Measurements from ENCODE around the gene NUTM2E. TPM values are rescaled to one million over a fixed set of nuclear protein-coding genes. Genes with fewer than 3 reads are reported as not detected.
"Not testable (repeated sequence)": the region's sequence is repeated elsewhere in the genome, so short reads cannot be mapped to it uniquely, and the experiment has no call there.

NUTM2E gene
- total and polyA plus RNA-seq, 4 donors = 0.02 to 0.08 TPM; not detected in 2

DNA sequence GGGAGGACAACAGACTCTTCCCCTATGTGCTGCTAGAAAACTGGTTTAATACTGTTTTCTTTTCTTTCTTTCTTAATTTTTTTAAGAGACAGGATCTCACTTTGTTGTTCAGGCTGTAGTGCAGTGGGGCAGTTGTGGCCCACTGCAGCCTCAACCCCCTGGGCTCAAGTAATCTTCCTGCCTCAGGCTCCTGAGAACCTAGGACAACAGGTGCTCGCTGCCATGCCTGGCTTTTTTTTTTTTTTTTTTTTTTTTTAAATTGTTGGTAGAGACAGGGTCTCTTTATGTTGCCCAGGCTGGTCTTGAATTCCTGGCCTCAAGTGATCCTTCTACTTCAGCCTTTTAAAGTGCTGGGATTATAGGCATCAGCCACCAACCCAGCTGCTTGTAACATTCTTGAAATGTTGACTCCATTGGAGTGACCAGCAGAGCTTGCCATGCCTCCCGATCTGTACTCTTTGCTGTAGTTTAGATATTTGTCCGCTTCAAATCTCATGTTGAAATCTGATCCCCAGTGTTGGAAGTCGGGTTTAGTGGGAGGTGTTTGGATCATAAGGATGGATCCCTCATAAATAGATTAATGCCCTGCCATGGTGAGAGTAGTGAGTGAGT lies 34.5 kb upstream of the NUTM2E start:
- not testable (repeated sequence) for H3K4me1 ChIP-seq (ENCODE audit: control insufficient read depth in 4 of 4, insufficient read depth in 4 of 4, low read length in 3 of 4); H3K4me3 ChIP-seq (ENCODE audit: low read depth in 1 of 3, low read length in 3 of 3); H3K9ac ChIP-seq (ENCODE audit: low read depth in 1 of 2, low read length in 2 of 2); H3K27me3 ChIP-seq (ENCODE audit: control insufficient read depth in 4 of 4, insufficient read depth in 4 of 4, low read length in 3 of 4); DNase-seq (ENCODE audit: low spot score); H3K36me3 ChIP-seq (ENCODE audit: control insufficient read depth in 4 of 4, insufficient read depth in 3 of 4, low read depth in 1 of 4, low read length in 3 of 4); H3K27ac ChIP-seq (ENCODE audit: low read depth in 1 of 2, low read length in 2 of 2); H3K9me3 ChIP-seq (ENCODE audit: control insufficient read depth in 4 of 4, low read length in 3 of 4)
- 99% methylated on average over 3 of the region's 4 CpGs for WGBS

DNA sequence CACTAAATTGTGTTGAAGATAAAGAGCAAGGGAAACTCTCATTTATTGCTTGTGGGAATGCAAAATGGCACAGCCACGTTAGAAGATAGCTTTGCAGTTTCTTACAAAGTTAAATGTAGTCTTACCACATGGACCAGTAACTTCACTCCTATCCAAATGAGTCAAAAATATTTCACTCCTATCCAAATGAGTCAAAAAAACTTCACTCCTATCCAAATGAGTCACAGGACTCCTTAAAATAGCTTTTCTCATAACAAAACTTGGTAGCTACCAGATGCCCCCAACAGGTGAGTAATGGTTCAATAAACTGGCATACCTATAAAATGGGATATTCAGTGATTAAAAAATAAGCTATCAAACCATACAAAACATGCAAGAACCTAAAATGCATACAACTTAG lies 27.2 kb upstream of the NUTM2E start:
- not testable (repeated sequence) for H3K4me1 ChIP-seq (ENCODE audit: control insufficient read depth in 4 of 4, insufficient read depth in 4 of 4, low read length in 3 of 4); H3K27me3 ChIP-seq (ENCODE audit: control insufficient read depth in 4 of 4, insufficient read depth in 4 of 4, low read length in 3 of 4); H3K9ac ChIP-seq (ENCODE audit: low read depth in 1 of 2, low read length in 2 of 2); H3K4me3 ChIP-seq (ENCODE audit: low read depth in 1 of 3, low read length in 3 of 3); H3K9me3 ChIP-seq (ENCODE audit: control insufficient read depth in 4 of 4, low read length in 3 of 4); H3K27ac ChIP-seq (ENCODE audit: low read depth in 1 of 2, low read length in 2 of 2); H3K36me3 ChIP-seq (ENCODE audit: control insufficient read depth in 4 of 4, insufficient read depth in 3 of 4, low read depth in 1 of 4, low read length in 3 of 4); DNase-seq (ENCODE audit: low spot score)
- WGBS = no CpG with 5 or more reads among the region's 1 CpG

DNA sequence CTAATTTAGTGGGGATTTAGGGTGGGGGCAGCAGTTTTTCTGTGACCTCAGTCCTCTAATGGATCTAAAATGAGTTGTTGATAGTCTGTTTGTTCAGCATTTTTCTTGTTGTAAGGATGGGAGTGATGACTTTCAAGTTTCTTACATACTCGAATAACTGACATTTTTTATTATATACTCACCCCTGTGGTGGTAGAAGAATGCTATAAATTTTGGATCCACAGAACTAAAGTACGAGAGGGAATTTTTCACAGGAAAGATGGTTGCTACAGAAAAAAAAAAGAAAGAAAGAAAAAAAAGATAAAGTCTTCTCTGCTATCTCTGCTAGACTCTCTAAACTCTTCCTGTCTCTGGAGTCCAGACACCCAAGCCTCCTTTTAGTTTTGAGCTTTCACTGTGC lies 20.7 kb upstream of the NUTM2E start:
- H3K4me3 ChIP-seq (ENCODE audit: low read depth in 1 of 3, low read length in 3 of 3); H3K27me3 ChIP-seq (ENCODE audit: control insufficient read depth in 4 of 4, insufficient read depth in 4 of 4, low read length in 3 of 4); H3K9me3 ChIP-seq (ENCODE audit: control insufficient read depth in 4 of 4, low read length in 3 of 4); H3K36me3 ChIP-seq (ENCODE audit: control insufficient read depth in 4 of 4, insufficient read depth in 3 of 4, low read depth in 1 of 4, low read length in 3 of 4); H3K9ac ChIP-seq (ENCODE audit: low read depth in 1 of 2, low read length in 2 of 2); H3K4me1 ChIP-seq (ENCODE audit: control insufficient read depth in 4 of 4, insufficient read depth in 4 of 4, low read length in 3 of 4); H3K27ac ChIP-seq (ENCODE audit: low read depth in 1 of 2, low read length in 2 of 2); DNase-seq (ENCODE audit: low spot score): not testable (repeated sequence)
- 95% methylated on average over 2 of the region's 2 CpGs for WGBS

DNA sequence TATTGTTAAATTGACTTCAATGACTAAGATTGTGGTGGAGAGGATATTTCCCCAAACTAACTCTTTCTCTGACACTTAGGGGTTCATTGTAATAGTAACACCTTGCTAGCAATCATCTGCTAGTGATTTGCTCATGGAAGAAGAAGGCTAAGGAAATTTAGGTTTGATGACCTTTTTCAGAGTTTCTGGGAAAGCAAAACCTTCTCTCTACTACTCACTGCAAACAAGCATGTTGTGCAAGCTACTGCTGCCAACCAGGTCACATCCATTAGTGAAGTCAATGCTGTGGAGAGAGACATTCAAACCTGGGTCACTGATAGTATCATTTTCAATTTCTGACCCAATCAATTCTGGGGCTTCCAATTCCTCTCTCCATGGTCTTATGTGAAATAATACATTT lies 14.6 kb upstream of the NUTM2E start:
- not testable (repeated sequence) for DNase-seq (ENCODE audit: low spot score); H3K27ac ChIP-seq (ENCODE audit: low read depth in 1 of 2, low read length in 2 of 2); H3K27me3 ChIP-seq (ENCODE audit: control insufficient read depth in 4 of 4, insufficient read depth in 4 of 4, low read length in 3 of 4); H3K4me1 ChIP-seq (ENCODE audit: control insufficient read depth in 4 of 4, insufficient read depth in 4 of 4, low read length in 3 of 4); H3K36me3 ChIP-seq (ENCODE audit: control insufficient read depth in 4 of 4, insufficient read depth in 3 of 4, low read depth in 1 of 4, low read length in 3 of 4); H3K4me3 ChIP-seq (ENCODE audit: low read depth in 1 of 3, low read length in 3 of 3); H3K9me3 ChIP-seq (ENCODE audit: control insufficient read depth in 4 of 4, low read length in 3 of 4); H3K9ac ChIP-seq (ENCODE audit: low read depth in 1 of 2, low read length in 2 of 2)

DNA sequence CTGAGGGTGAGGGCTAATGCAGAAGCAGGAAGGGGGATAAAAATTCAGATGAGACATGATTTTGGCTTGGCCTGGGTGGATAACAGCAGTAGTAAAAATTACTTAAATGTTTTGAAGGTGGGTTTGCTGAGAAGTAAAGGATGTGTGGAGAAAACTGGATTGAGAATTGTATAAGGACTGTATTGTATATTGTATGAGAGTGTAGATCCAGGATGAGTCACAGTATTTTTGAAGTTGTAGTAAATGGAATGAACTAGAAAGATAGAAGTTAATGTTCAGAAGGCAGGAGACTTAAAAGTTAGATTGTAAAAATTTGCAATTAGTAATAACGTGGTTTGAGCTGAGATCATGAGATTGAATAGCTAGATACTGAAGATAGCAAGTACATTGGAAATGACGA lies 10.2 kb upstream of the NUTM2E start:
- H3K4me1 ChIP-seq (ENCODE audit: control insufficient read depth in 4 of 4, insufficient read depth in 4 of 4, low read length in 3 of 4); H3K36me3 ChIP-seq (ENCODE audit: control insufficient read depth in 4 of 4, insufficient read depth in 3 of 4, low read depth in 1 of 4, low read length in 3 of 4): not testable (repeated sequence)
- 100% methylated on average over 1 of the region's 2 CpGs for WGBS

DNA sequence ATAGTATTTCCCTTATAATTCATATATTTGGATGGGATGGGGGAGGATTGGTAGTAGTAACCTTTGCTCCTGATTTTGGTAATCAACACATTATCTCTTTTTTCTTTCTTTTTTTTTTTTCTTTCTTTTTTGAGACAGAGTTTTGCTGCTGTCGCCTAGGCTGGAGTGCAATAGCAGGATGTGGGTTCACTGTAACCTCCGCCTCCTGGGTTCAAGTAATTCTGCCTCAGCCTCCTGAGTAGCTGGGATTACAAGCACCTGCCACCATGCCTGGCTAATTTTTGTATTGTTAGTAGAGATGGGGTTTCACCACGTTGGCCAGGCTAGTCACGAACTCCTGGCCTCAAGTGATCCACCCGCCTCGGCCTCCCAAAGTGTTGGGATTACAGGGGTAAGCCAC lies 3.2 kb upstream of the NUTM2E start:
- not testable (repeated sequence) for H3K9me3 ChIP-seq (ENCODE audit: control insufficient read depth in 4 of 4, low read length in 3 of 4); H3K27me3 ChIP-seq (ENCODE audit: control insufficient read depth in 4 of 4, insufficient read depth in 4 of 4, low read length in 3 of 4); DNase-seq (ENCODE audit: low spot score); H3K4me3 ChIP-seq (ENCODE audit: low read depth in 1 of 3, low read length in 3 of 3); H3K9ac ChIP-seq (ENCODE audit: low read depth in 1 of 2, low read length in 2 of 2); H3K36me3 ChIP-seq (ENCODE audit: control insufficient read depth in 4 of 4, insufficient read depth in 3 of 4, low read depth in 1 of 4, low read length in 3 of 4); H3K27ac ChIP-seq (ENCODE audit: low read depth in 1 of 2, low read length in 2 of 2); H3K4me1 ChIP-seq (ENCODE audit: control insufficient read depth in 4 of 4, insufficient read depth in 4 of 4, low read length in 3 of 4)
- 86% methylated on average over 6 of the region's 6 CpGs for WGBS

More for the DNA sequence above, 10.2 kb upstream of the NUTM2E start:
- H3K9me3 ChIP-seq (ENCODE audit: control insufficient read depth in 4 of 4, low read length in 3 of 4); H3K4me3 ChIP-seq (ENCODE audit: low read depth in 1 of 3, low read length in 3 of 3); DNase-seq (ENCODE audit: low spot score); H3K27me3 ChIP-seq (ENCODE audit: control insufficient read depth in 4 of 4, insufficient read depth in 4 of 4, low read length in 3 of 4); H3K27ac ChIP-seq (ENCODE audit: low read depth in 1 of 2, low read length in 2 of 2); H3K9ac ChIP-seq (ENCODE audit: low read depth in 1 of 2, low read length in 2 of 2): not testable (repeated sequence)

DNA sequence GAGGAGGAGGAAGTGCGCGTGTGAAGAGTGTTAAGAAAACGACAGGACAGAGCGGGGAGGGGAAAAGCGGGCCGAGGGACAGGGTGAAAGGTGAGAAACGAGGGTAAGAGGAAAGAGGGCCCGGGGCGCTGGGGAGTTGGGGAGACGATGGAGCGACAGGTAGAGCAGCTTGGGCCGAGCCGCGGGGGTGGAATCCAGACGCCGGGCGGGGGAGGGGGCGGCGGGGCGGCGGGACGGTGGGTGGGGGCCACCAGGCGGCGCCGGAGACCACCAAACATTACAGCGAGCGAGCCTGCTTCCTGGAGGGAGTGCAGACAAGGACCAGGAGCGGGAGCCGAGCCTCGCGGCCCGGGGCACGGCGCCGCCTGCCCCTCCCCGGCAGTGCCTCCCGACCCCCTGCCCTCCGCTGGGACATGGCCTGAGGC lies 940 bp upstream of the NUTM2E start:
- WGBS = 2% methylated on average over 16 of the region's 38 CpGs
- H3K4me3 ChIP-seq (ENCODE audit: low read depth in 1 of 3, low read length in 3 of 3) = peak overlapping the region in 2 of 3 donors; percentile 39 to 57
- peak; percentile 38 for DNase-seq (ENCODE audit: low spot score)
- H3K27ac ChIP-seq (ENCODE audit: low read depth in 1 of 2, low read length in 2 of 2) = peak overlapping the region; percentile 73 to 75
- not testable (repeated sequence) for H3K4me1 ChIP-seq (ENCODE audit: control insufficient read depth in 4 of 4, insufficient read depth in 4 of 4, low read length in 3 of 4); H3K9ac ChIP-seq (ENCODE audit: low read depth in 1 of 2, low read length in 2 of 2); H3K27me3 ChIP-seq (ENCODE audit: control insufficient read depth in 4 of 4, insufficient read depth in 4 of 4, low read length in 3 of 4); H3K36me3 ChIP-seq (ENCODE audit: control insufficient read depth in 4 of 4, insufficient read depth in 3 of 4, low read depth in 1 of 4, low read length in 3 of 4); H3K9me3 ChIP-seq (ENCODE audit: control insufficient read depth in 4 of 4, low read length in 3 of 4)

DNA sequence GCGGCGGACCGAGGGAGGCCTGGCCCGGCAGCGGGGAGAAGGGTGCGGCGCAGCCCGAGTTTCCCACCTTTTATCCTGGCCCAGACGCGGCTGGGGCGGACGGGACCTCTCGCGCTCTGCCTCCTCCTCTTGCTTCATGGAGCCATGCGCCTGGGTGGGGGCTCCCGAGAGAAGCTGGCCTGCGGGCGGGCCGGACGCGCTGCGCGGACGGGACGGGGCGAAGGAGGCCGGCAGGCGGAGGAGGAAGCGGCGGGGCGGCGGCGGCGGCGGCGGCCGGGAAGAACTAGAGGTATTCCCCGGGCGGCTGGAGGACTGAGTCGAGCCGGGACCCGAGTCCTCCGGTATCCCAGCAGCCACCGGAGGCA lies 426 bp upstream of the NUTM2E start:
- H3K27me3 ChIP-seq (ENCODE audit: control insufficient read depth in 4 of 4, insufficient read depth in 4 of 4, low read length in 3 of 4); H3K9ac ChIP-seq (ENCODE audit: low read depth in 1 of 2, low read length in 2 of 2); H3K36me3 ChIP-seq (ENCODE audit: control insufficient read depth in 4 of 4, insufficient read depth in 3 of 4, low read depth in 1 of 4, low read length in 3 of 4); H3K4me1 ChIP-seq (ENCODE audit: control insufficient read depth in 4 of 4, insufficient read depth in 4 of 4, low read length in 3 of 4); H3K9me3 ChIP-seq (ENCODE audit: control insufficient read depth in 4 of 4, low read length in 3 of 4): not testable (repeated sequence)
- Histone ChIP-seq H3K4me3 (ENCODE audit: low read depth in 1 of 3, low read length in 3 of 3) (peak overlapping the region in 1 of 3 donors; percentile 57), H3K27ac (ENCODE audit: low read depth in 1 of 2, low read length in 2 of 2) (peak overlapping the region; percentile 73 to 75)
- peak; percentile 35 for DNase-seq (ENCODE audit: low spot score)
- WGBS = 0% methylated on average over 35 of the region's 44 CpGs

DNA sequence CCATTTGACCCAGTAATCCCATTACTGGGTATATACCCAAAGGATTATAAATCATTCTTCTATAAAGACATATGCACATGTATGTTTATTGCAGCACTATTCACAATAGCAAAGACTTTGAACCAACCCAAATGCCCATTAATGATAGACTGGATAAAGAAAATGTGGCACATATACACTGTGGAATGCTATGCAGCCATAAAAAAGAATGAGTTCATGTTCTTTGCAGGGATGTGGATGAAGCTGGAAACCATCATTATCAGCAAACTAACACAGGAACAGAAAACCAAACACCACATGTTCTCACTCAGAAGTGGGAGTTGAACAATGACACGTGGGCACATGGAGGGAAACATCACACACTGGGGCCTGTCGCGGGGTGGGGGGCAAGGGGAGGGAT lies 7.3 kb downstream of the NUTM2E start:
- WGBS = 87% methylated on average over 3 of the region's 3 CpGs
- DNase-seq (ENCODE audit: low spot score); H3K27me3 ChIP-seq (ENCODE audit: control insufficient read depth in 4 of 4, insufficient read depth in 4 of 4, low read length in 3 of 4); H3K27ac ChIP-seq (ENCODE audit: low read depth in 1 of 2, low read length in 2 of 2); H3K36me3 ChIP-seq (ENCODE audit: control insufficient read depth in 4 of 4, insufficient read depth in 3 of 4, low read depth in 1 of 4, low read length in 3 of 4); H3K9me3 ChIP-seq (ENCODE audit: control insufficient read depth in 4 of 4, low read length in 3 of 4); H3K4me3 ChIP-seq (ENCODE audit: low read depth in 1 of 3, low read length in 3 of 3); H3K4me1 ChIP-seq (ENCODE audit: control insufficient read depth in 4 of 4, insufficient read depth in 4 of 4, low read length in 3 of 4); H3K9ac ChIP-seq (ENCODE audit: low read depth in 1 of 2, low read length in 2 of 2): not testable (repeated sequence)

Measured in liver (tissue), 9 donors.